Measurements from ENCODE around the gene ABR.

ABR gene

GRCh38 chr17:1223662-1224061 is 43.9 kb upstream of the ABR start:
- TF ChIP-seq CTCF (IDR thresholded peaks at IDR 0.05) (no peak), ZFX (IDR thresholded peaks at IDR 0.05; ENCODE audit: borderline replicate concordance) (no peak)
- no peak overlapping the region for H3K27ac ChIP-seq

DNA sequence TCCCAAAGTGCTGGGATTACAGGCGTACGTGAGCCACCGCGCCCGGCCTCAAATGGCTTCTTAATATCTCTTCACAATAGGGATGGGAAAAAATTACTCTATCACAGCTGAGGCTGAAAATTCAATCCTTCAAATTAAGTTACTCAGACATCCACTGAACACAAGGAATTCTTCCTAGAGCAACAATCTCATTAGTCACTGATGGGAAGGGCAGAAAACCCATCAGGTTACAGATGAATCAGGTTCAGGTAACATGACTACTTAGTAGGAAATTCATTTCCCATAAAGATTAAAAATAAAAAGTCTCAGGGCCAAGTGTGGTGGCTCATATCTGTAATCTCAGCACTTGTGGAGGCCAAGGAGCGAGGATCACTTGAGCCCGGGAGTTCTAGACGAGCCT is 42.5 kb upstream of the ABR start:
- no peak overlapping the region for H3K27ac ChIP-seq
- no peak for TF ChIP-seq ZFX (IDR thresholded peaks at IDR 0.05; ENCODE audit: borderline replicate concordance)
- no peak for TF ChIP-seq CTCF (IDR thresholded peaks at IDR 0.05)

- no peak overlapping the region for H3K27ac ChIP-seq
These were observed 41.4 kb upstream of the ABR start for GRCh38 chr17:1221209-1221608.

DNA sequence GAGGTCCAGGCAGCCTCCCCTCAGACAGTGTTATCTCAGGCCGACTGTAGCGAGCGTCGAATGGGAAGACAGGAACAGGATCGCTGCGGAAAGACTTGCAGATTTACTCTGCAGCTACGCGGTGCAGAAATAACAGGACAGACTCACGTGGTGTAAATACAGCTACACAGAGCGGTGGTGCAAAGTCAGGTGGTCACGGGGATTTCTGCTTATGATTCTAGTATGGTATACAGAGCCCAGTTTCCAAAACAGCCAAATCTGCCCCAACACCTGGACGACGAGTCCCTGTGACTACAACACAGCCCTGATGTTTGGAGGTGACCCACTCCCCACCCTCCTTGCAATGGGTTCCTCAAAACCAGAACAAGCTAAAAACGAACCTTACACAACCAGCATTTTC is 40.6 kb upstream of the ABR start:
- TF ChIP-seq CTCF (IDR thresholded peaks at IDR 0.05) (no peak), ZFX (IDR thresholded peaks at IDR 0.05; ENCODE audit: borderline replicate concordance) (no peak)
- H3K27ac ChIP-seq = no peak overlapping the region

More at GRCh38 chr17:1221209-1221608, 41.4 kb upstream of the ABR start:
- TF ChIP-seq CTCF (IDR thresholded peaks at IDR 0.05) (no peak), ZFX (IDR thresholded peaks at IDR 0.05; ENCODE audit: borderline replicate concordance) (no peak)

DNA sequence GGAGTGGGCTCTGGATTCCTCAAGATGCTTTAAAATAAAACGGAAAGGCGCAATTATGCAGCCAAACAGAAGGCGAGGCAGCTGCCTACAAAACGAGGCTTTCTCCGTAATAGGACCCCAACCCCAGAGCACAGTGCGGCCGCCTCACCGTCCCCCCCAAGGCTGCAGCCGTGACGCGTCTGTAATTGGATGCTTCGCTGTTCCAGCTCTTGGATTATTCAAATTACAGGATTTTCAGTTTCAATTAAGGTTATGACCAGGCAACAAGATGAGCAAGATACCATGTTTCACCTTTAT is 37.3 kb upstream of the ABR start:
- TF ChIP-seq ZFX (IDR thresholded peaks at IDR 0.05; ENCODE audit: borderline replicate concordance) (no peak), CTCF (IDR thresholded peaks at IDR 0.05) (no peak)
- no peak overlapping the region for H3K27ac ChIP-seq

DNA sequence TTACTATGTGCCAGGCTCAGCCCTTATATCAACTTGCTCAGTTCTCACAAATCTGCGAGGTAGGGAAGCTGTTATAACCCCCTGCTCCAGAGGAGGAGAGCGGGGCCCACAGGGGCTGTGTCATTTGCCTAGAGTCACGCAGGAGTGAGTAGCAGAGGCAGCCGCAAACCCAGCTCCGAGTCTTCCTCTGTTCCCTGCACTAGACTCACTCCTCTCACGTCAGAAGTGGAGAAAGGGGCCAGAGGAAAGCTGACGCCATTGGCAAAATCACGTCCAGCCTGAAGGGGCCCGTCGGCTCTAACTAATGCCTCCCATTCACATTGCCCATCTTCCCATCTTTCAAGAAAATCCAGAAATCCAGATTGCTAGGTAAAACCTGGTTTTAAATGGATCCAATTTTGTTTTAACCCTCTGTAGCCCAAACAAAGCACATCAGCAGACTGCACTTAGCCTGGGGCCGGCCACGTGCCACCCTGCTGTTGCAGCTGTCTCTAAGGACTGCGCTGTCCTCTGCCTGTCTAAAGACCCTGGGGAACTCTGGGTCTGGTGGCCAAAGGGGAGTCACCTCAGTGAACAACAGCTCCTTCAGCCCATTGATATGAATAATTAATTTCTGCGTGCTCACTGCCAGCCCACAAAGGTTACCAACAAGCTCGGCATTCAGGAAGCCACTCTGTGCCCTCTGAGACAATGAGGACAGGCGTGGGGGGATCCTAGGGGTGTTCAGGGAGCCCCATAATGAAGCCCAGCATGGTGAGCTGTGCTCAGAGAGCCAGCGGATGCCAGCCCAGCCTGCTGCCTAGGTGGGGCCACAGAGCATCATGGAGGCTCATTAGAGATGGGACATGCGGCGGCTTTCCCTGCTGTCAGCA is 36.7 kb upstream of the ABR start:
- TF ChIP-seq CTCF (IDR thresholded peaks at IDR 0.05) (no peak), ZFX (IDR thresholded peaks at IDR 0.05; ENCODE audit: borderline replicate concordance) (no peak)
- no peak overlapping the region for H3K27ac ChIP-seq

DNA sequence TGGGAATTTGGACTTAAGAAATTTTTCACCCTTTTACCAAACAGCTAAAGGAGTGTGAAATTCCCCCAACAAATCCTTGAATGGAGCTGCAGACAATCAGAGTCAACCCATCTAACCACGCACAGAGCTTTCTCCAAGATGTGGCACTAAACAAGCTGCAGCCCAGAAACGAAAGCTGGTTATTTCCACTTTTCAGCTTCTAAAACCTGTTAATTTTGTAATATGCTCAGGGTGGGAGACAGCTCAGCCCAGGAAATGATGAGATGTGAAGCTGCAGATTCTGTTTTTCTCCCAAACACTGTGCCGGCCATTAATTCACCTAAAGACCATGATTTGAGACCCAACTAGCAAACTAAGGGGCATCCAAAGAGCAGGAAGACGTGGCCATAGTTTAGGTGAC is 33.2 kb upstream of the ABR start:
- H3K27ac ChIP-seq = no peak overlapping the region
- TF ChIP-seq ZFX (IDR thresholded peaks at IDR 0.05; ENCODE audit: borderline replicate concordance) (no peak), CTCF (IDR thresholded peaks at IDR 0.05) (no peak)

Data from 22Rv1 (cell line).